Activated T-helper 17 cell treated with anti-CD3 and anti-CD28 coated beads, Interleukin-2, amount 50 U/mL, for 72 hours (primary cell): ENCODE data around the gene SLC25A47. TPM values are rescaled to one million over a fixed set of nuclear protein-coding genes. Genes with fewer than 3 reads are reported as not detected.
"Not testable (repeated sequence)": the region's sequence is repeated elsewhere in the genome, so short reads cannot be mapped to it uniquely, and the experiment has no call there.

Experiments
- ATAC-seq: fragments of 150-1000 bp; cut with Tn5 transposase; replicated peaks from 2 replicates; pipeline ENCODE4 v1.10.0; 2021; ENCODE audit warnings: mild to moderate bottlenecking, moderate library complexity
- H3K27ac Mint-ChIP-seq: one replicate; pipeline ENCODE4 v1.8.0; 2022; ENCODE audit warnings: mixed read lengths
- H3K27me3 Mint-ChIP-seq: one replicate; pipeline ENCODE4 v1.8.0; 2022; ENCODE audit warnings: mixed read lengths
- H3K36me3 Mint-ChIP-seq: one replicate; pipeline ENCODE4 v1.8.0; 2022; ENCODE audit warnings: low read depth, mild to moderate bottlenecking, mixed read lengths
- H3K4me1 Mint-ChIP-seq: one replicate; pipeline ENCODE4 v1.8.0; 2022; ENCODE audit warnings: mixed read lengths
- H3K4me3 Mint-ChIP-seq: one replicate; pipeline ENCODE4 v1.8.0; 2022; ENCODE audit warnings: mild to moderate bottlenecking, mixed read lengths
- H3K9me3 Mint-ChIP-seq: one replicate; pipeline ENCODE4 v1.8.0; 2022; ENCODE audit warnings: mixed read lengths
- total RNA-seq, 2 donors: library from RNA; stranded (reverse); gene quantifications; one replicate each; pipeline ENCODE4 v1.2.3, GENCODE V29; 2022

The SLC25A47 gene
- total RNA-seq, result not detected

- ATAC-seq, result no peak
- no peaks in the 10 kb centered on the region for H3K36me3 Mint-ChIP-seq
Observed at GRCh38 chr14:100323121-100323941, at the start of gene SLC25A47. Gene SLC25A47, plus strand, starts transcription at chr14:100323339. Its CDS starts 76 bp downstream, at chr14:100323415.

GRCh38 chr14:100274250-100274649 lies 48.9 kb upstream of the SLC25A47 start:
- no peaks in the 10 kb centered on the region for H3K9me3 Mint-ChIP-seq
- H3K4me3 Mint-ChIP-seq, result peak overlapping the region; percentile 57
- H3K36me3 Mint-ChIP-seq, result peaks cover 57% of the 10 kb centered on the region
- H3K27me3 Mint-ChIP-seq, result no peaks in the 10 kb centered on the region
- H3K4me1 Mint-ChIP-seq, result peaks cover 27% of the 10 kb centered on the region
- no peak for ATAC-seq
- H3K27ac Mint-ChIP-seq, result peak overlapping the region; percentile 89

More at GRCh38 chr14:100323121-100323941, at the start of gene SLC25A47:
- Mint-ChIP-seq H3K27me3 (no peaks in the 10 kb centered on the region), H3K4me3 (no peak within 1 kb of the TSS), H3K9me3 (no peaks in the 10 kb centered on the region), H3K27ac (peak within 1 kb of the TSS; percentile 61), H3K4me1 (peaks cover 5% of the 10 kb centered on the region)

GRCh38 chr14:100275214-100275613 lies 47.9 kb upstream of the SLC25A47 start:
- Mint-ChIP-seq H3K27ac (peak overlapping the region; percentile 89), H3K9me3 (no peaks in the 10 kb centered on the region), H3K4me1 (peaks cover 31% of the 10 kb centered on the region), H3K4me3 (peak overlapping the region; percentile 57), H3K27me3 (no peaks in the 10 kb centered on the region), H3K36me3 (peaks cover 62% of the 10 kb centered on the region)
- peak; percentile 90 for ATAC-seq

GRCh38 chr14:100278702-100279101 lies 44.4 kb upstream of the SLC25A47 start:
- ATAC-seq, result no peak
- no peaks in the 10 kb centered on the region for H3K27me3 Mint-ChIP-seq
- no peaks in the 10 kb centered on the region for H3K9me3 Mint-ChIP-seq
- H3K4me3 Mint-ChIP-seq, result no peak overlapping the region
- H3K4me1 Mint-ChIP-seq, result peaks cover 31% of the 10 kb centered on the region
- H3K27ac Mint-ChIP-seq, result peak overlapping the region; percentile 82
- peaks cover 75% of the 10 kb centered on the region for H3K36me3 Mint-ChIP-seq

GRCh38 chr14:100279133-100279532 lies 44.0 kb upstream of the SLC25A47 start:
- Mint-ChIP-seq H3K27me3 (no peaks in the 10 kb centered on the region), H3K9me3 (no peaks in the 10 kb centered on the region), H3K27ac (peak overlapping the region; percentile 82), H3K36me3 (peaks cover 73% of the 10 kb centered on the region), H3K4me1 (peaks cover 29% of the 10 kb centered on the region), H3K4me3 (no peak overlapping the region)
- no peak for ATAC-seq

GRCh38 chr14:100279563-100279962 lies 43.6 kb upstream of the SLC25A47 start:
- peak overlapping the region; percentile 82 for H3K27ac Mint-ChIP-seq
- H3K9me3 Mint-ChIP-seq, result no peaks in the 10 kb centered on the region
- H3K4me1 Mint-ChIP-seq, result peaks cover 27% of the 10 kb centered on the region
- no peak overlapping the region for H3K4me3 Mint-ChIP-seq
- no peak for ATAC-seq
- peaks cover 69% of the 10 kb centered on the region for H3K36me3 Mint-ChIP-seq
- H3K27me3 Mint-ChIP-seq, result no peaks in the 10 kb centered on the region

GRCh38 chr14:100281286-100282082 lies 41.7 kb upstream of the SLC25A47 start:
- Mint-ChIP-seq H3K27me3 (no peaks in the 10 kb centered on the region), H3K9me3 (no peaks in the 10 kb centered on the region), H3K4me1 (peaks cover 20% of the 10 kb centered on the region), H3K27ac (peak overlapping the region; percentile 67), H3K4me3 (no peak overlapping the region), H3K36me3 (peaks cover 49% of the 10 kb centered on the region)
- ATAC-seq, result no peak

GRCh38 chr14:100282083-100282350 lies 41.1 kb upstream of the SLC25A47 start:
- H3K27me3 Mint-ChIP-seq, result no peaks in the 10 kb centered on the region
- no peaks in the 10 kb centered on the region for H3K9me3 Mint-ChIP-seq
- peaks cover 44% of the 10 kb centered on the region for H3K36me3 Mint-ChIP-seq
- no peak overlapping the region for H3K4me3 Mint-ChIP-seq
- H3K4me1 Mint-ChIP-seq, result peaks cover 20% of the 10 kb centered on the region
- ATAC-seq, result no peak
- peak overlapping the region; percentile 67 for H3K27ac Mint-ChIP-seq

GRCh38 chr14:100282766-100283419 lies 40.2 kb upstream of the SLC25A47 start:
- ATAC-seq, result no peak
- H3K27ac Mint-ChIP-seq, result no peak overlapping the region

GRCh38 chr14:100283436-100283835 lies 39.7 kb upstream of the SLC25A47 start:
- H3K27me3 Mint-ChIP-seq, H3K9me3 Mint-ChIP-seq, H3K4me3 Mint-ChIP-seq, H3K27ac Mint-ChIP-seq, ATAC-seq: not testable (repeated sequence)
- peaks cover 30% of the 10 kb centered on the region for H3K36me3 Mint-ChIP-seq
- peaks cover 16% of the 10 kb centered on the region for H3K4me1 Mint-ChIP-seq

More at GRCh38 chr14:100282766-100283419, 40.2 kb upstream of the SLC25A47 start:
- Mint-ChIP-seq H3K4me3 (no peak overlapping the region), H3K36me3 (peaks cover 35% of the 10 kb centered on the region), H3K9me3 (no peaks in the 10 kb centered on the region), H3K27me3 (no peaks in the 10 kb centered on the region), H3K4me1 (peaks cover 16% of the 10 kb centered on the region)

- Mint-ChIP-seq H3K27ac (peak overlapping the region; percentile 84), H3K4me1 (peaks cover 12% of the 10 kb centered on the region), H3K9me3 (no peaks in the 10 kb centered on the region), H3K4me3 (peak overlapping the region; percentile 59), H3K27me3 (no peaks in the 10 kb centered on the region), H3K36me3 (peaks cover 22% of the 10 kb centered on the region)
- ATAC-seq, result no peak
Observed at GRCh38 chr14:100283984-100284881, 38.9 kb upstream of the SLC25A47 start.

- ATAC-seq, result peak; percentile 92
- Mint-ChIP-seq H3K27ac (peak overlapping the region; percentile 84), H3K4me3 (peak overlapping the region; percentile 78), H3K4me1 (peaks cover 9% of the 10 kb centered on the region), H3K9me3 (no peaks in the 10 kb centered on the region), H3K36me3 (peaks cover 12% of the 10 kb centered on the region), H3K27me3 (no peaks in the 10 kb centered on the region)
Observed at GRCh38 chr14:100285021-100285912, 37.9 kb upstream of the SLC25A47 start.

- peaks cover 6% of the 10 kb centered on the region for H3K36me3 Mint-ChIP-seq
- H3K4me3 Mint-ChIP-seq, result peak overlapping the region; percentile 78
- no peaks in the 10 kb centered on the region for H3K9me3 Mint-ChIP-seq
- peak overlapping the region; percentile 71 for H3K27ac Mint-ChIP-seq
- no peaks in the 10 kb centered on the region for H3K27me3 Mint-ChIP-seq
- ATAC-seq, result no peak
- H3K4me1 Mint-ChIP-seq, result peaks cover 9% of the 10 kb centered on the region
Observed at GRCh38 chr14:100285913-100286400, 37.2 kb upstream of the SLC25A47 start.
